GDM1 (cell line): ENCODE results near the gene LYSMD2.
"Not testable (repeated sequence)": the region's sequence is repeated elsewhere in the genome, so short reads cannot be mapped to it uniquely, and the experiment has no call there.

Source experiments
- DNase-seq: peaks from one replicate; lab custom pipeline; 2025; lab: John Stamatoyannopoulos, UW

LYSMD2 gene, protein sequence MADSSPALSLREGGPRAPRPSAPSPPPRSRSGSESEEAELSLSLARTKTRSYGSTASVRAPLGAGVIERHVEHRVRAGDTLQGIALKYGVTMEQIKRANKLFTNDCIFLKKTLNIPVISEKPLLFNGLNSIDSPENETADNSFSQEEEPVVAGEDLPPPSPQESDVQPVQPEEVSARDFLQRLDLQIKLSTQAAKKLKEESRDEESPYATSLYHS

DNA sequence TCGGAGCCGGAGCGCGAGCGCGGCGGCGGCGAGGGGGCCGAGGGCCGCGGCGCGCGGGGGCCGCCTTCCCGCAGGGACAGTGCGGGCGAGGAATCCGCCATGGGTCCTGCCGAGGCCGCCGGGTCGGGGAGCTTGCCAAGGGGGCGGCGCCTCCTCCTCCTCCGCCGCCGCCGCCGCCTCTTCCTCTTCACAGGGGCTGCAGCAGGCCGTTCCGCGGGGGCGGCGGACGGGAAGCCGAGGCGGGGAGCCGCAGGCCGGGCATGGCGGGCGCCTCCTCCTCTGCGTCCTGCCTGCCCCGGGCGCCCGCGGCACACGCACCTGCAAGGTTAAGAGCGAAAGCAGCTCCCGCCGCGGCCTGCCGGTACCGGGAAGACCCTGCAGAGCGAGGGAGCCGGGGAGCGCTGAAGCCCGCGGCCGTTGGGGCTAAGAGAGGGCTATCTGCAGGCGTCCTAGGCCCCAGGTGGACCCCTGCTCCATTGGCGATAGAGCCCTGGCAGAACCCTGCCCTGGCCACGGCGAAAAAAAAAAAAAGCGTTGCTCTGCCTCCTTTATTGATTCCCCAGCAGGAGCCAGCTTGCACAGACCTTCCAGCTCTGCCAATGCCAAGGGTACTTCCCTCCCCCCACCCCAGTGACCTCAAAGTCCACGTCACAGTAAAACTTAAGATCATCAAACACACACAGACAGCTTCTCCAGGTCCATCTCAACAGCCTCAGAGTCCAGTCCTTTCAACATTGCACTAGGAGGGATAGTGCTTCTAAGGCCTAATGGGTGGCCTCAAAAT, at the start of gene LYSMD2:
Gene LYSMD2 (minus strand): TSS at position 134 of the 784 bp plus-strand sequence. CDS start 33 bp downstream, at position 101.
- peak; percentile 77 for DNase-seq

DNA sequence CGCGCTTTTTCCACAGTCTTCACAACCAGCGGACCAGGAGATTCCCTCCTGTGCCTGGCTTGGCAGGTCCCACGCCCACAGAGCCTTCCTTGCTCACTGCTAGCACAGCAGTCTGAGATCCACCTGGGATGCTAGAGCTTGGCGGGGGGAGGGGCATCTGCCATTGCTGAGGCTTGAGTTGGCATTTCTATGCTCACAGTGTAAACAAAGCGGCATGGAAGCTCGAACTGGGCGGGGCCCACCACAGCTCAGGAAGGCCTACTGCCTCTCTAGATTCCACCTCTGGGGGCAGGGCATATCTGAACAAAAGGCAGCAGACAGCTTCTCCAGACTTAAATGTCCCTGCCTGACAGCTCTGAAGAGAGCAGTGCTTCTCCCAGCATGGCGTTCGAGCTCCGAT, 49.7 kb upstream of the LYSMD2 start:
- DNase-seq, result not testable (repeated sequence)

DNA sequence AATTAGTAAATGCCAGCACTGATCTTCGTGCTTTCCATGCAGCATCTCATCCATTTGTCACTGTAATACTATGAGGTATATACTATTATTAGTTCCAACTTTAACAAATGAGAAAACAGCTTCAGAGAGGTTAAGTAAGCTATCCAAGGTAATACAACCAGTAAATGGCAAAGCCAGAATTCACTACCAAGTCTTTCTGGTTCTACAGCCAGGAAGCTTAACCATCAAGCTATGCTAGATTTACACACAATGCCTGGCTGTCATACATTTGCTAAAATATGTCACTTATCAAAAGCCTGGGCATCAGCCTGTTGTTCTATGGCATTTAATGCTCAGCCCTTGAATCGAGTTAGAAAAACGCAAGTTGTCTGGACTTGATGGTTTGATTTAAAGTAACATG, 46.5 kb upstream of the LYSMD2 start:
- DNase-seq, result no peak

DNA sequence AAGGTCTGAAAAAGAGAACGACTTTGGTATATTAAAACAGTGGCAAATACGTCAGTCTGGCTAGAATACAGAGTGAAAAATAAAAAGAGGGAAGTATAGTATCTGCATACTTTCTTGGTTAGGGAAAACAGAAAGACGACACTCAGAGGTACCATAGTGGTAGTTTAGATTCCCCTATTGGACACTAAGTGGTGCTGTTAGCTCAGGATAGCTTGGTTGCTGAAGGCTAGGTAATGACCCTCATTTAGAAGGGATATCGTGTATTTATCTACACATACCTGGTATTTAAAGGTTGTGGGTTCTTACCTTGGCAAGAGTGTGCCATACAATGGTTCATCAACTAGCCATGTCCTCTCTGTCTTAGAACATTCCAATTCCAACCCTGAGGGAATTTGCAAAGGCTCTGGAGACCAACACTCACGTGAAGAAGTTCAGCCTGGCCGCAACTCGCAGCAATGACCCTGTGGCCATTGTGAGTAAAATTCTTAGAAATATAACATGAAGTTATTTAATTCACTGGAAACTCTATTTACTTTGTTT, 45.0 kb upstream of the LYSMD2 start:
- DNase-seq, result peak; percentile 47

DNA sequence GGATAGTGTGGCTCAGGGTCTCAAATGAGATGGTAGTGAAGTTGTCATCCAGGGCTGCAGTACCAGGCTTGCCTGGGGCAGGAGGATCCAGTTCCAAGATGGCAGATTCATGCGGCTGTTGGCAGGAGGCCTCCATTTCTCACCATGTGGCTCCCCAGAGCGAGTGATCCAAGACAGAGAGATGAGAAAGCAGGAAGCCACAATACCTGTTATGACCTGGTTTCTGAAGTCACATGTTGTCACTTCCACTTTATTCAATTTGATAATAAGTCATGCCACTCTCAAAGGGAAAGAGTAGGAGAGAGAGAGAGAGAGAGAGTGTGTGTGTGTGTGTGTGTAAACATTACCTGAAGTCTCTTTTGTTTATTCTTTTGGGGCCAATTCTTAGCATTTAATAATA, 44.1 kb upstream of the LYSMD2 start:
- no peak for DNase-seq

DNA sequence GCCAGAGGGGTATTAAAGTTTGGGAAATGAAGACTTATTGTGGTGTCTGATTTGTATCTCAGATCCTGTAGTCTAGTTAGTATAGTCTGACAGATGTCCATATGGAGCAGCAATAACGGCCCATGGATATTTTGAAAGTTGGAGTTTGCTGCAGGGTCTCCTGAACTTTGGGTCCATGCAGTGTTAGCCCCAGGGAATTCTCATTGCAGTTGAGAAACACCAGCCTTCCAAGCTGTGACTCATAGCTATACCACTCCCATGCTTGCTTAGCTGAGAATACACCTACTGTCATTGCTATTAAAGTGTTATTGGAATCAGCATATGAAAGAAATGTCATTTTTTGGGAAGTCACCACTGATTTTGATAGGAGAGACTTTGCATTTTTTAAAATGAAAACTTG, 43.2 kb upstream of the LYSMD2 start:
- DNase-seq, result no peak

DNA sequence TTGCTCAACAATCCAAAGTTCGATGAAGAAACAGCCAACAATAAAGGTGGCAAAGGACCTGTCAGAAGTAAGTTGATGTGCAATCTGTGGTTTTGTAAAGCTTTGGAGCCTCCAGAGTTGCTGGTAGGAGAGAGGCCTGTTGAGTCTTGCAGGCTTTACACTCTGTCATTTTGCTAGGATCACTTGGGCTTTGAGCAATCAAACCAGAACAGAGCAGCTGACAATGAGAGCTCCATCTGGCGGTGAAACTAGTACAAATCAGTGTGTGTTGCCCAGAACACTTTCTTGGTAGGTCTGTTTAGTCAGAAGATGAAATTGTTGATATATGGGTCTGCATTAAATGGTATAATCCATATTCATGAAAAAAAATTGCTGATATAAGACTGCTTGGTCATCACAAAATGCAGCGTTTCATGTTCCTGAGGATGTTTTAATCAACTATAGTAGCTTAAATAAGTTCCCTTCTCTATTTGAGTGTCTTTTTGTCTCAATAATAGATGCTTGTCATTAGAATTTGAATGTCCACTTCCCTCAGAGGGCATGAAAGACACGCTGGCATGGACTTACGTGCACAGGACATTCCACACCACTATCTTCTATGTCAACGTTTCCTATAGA, 39.6 kb upstream of the LYSMD2 start:
- DNase-seq, result peak; percentile 58

DNA sequence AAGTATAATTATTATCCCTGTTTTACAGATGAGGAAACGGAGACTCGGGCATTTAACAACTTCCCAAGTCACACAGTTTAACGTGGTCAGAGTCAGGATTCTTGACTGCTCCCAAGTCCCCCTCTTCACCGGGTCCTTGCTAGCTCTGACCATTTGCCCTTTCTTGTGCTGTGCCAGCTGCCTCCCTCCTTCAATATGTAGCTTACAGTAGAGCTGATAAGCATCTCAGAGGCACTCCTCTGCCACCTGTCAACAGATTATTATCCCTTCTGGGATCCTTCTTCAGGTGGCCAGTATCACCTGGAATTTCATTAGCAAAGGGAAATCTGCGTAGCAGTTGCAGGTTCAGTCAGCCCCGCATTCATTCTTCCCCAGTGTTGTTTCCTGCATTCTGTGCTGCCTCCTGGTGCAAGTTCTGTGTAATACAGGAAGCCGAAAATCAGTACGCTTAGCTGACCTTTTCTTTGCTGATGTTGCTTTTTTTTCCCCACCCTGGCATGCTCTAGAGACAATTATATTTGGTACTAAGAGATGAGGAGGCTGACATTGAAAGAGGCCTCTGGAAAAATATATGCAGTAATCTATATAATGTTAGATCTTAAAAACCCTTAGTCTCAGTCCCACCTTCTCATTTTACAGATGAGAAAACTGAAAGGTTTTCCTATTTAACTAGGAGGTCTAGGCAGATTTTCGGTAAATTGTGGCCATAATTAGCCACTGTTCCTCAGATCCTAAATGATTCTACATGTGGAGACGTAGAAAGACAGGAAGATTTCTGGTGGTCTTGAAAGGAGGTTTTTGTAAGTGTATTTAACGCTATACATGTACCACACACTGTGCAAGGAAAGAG, 38.7 kb upstream of the LYSMD2 start:
- peak; percentile 25 for DNase-seq

DNA sequence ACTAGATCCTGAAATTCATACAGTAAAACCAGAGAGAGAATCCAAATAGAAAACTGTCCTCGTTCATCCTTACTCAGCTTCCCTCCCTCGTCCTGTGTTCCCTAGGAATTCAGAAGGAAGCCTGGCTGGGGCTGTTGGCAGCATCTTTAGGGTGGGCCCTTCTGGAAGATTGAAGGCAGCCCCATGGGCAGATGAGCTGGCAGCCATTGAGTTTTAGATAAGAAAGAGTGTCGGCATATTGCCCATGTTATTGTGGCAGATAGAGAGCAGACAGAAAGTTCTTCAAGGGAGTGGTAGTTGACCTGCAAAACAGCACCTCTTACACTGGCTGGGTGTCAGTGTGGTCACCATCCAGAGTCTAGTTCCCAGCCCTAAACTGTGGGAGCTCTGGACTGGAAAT, 37.5 kb upstream of the LYSMD2 start:
- DNase-seq, result no peak

DNA sequence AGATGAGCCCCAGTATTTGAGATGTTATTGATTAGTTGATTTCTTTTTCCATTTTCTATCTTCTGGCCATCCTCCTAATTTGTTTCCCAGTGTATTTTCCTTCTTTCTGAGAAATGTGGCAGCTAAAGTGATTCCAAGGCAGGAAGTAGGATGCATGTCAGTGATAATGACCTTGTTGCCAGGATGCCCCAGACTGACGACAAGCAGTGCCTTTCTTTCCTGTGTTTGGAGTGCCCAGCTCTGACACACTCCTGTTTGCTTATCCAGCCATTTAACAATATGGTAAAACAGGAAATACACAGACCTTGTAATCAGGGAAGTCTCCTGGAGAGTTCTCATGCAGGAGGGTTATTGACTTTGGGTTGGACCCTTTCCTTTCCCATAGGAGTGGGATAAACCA, 34.3 kb upstream of the LYSMD2 start:
- no peak for DNase-seq

DNA sequence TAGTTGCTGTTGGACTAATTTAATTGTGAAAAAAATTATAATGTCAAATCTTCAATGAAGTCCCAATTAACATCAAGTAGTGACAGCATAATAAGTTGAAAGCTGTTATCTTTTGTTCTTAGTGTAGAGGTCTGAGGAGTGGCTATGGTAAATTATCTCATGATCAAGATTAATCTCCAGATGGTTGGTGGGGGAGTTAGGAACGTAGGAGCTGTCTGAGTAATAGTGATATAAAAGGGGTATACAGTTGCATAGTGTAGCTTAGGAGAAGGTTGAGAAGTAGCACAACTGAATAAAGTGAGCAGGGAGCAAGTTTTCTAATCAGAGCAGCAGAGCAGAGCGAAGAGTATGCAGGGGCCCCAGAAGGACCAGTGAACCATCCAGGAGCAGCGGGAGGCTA, 33.4 kb upstream of the LYSMD2 start:
- no peak for DNase-seq

DNA sequence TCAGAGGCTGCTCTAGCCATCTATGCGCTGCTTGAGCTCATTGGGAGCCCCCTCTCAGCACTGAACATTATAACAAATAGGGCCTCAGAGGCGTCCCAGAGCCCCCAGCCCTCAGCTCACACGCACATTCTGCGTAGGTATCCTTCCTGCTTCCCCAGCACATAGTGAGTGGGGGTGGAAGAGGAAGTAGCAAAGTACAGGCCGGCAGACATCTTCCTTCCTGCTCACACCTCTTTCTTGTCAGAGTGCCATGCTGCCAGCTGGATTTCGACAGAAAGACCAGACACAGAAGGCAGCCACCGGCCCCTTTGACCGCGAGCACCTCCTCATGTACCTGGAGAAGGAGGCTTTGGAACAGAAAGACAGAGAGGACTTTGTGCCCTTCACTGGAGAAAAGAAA, 30.6 kb upstream of the LYSMD2 start:
- DNase-seq, result peak; percentile 20

DNA sequence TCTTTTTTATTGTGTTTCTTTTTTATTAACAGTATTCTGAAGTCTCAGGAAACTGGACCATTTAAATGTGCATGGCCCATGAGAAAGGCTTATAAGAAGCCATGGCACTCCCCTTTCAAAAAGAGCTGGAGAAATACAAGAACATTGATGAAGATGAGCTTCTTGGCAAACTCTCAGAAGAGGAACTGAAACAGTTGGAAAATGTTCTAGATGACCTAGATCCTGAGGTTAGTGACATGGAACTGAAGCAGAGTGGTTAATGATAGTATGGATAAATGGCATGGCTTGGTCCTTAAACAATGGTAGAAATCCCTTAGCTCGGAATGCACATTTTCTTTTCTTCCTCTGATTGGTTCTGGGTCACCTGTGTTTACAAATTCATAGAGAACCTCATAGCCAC, 28.9 kb upstream of the LYSMD2 start:
- no peak for DNase-seq

DNA sequence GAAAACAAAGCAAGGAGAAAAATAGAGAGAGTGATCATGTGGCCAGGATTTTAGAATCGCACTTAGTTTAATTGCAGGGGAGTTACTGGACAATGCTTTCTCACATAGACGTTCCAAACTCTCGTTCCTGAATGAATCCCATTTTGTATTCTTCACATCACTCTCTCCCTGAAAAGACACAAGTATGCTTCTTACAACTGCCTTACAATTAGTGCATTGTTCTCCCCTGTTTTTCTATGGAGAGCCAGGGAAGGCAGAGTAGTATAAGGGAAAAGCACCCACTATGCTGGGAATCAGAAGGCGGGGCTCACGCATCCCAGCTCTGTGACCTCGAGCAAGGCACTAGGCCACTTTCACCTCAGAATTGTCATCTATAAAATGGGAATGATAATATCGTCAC, 28.3 kb upstream of the LYSMD2 start:
- no peak for DNase-seq

DNA sequence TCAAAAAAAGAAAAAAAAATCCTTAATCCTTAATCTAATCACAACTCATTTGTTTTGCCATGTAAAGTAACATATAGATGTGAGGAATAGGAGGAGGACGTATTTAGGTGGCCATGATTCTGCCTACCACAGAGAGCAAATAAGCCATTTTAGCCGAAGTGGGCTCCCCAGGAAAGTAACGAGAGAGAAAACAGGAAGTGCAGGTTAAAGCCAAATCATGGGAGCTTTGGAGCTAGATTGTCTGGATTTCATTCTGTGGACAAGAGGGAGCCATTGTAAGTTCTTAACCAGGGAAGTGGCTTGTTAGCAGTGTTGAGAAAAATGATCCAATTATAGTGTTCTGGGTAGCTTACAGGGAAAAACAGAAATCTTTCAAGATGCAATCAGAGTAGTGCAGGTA, 23.4 kb upstream of the LYSMD2 start:
- no peak for DNase-seq

DNA sequence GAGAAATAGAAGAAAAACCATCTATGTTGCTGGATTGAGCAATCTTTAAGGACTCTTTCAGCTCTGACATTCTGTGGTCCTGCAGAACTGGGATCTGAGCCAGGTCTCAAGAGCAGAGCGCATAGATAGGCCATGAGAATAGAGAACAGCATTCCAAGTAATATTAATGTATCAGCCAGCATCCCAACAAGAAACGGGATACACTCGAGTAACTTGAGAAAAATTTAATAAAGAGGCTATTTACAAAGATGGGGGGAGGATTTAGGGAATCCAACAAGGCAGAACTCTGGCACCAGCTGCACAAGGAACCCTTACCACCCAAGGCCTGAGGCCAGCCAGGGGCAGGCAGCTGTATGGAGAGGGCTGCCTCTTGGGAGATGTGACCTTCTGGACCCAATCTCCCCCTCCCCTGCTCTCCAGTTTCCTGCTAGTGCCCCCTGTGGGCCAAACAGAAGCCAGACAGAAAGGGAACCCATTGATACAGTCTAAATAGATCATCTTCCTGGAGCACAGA, 22.2 kb upstream of the LYSMD2 start:
- DNase-seq, result no peak

DNA sequence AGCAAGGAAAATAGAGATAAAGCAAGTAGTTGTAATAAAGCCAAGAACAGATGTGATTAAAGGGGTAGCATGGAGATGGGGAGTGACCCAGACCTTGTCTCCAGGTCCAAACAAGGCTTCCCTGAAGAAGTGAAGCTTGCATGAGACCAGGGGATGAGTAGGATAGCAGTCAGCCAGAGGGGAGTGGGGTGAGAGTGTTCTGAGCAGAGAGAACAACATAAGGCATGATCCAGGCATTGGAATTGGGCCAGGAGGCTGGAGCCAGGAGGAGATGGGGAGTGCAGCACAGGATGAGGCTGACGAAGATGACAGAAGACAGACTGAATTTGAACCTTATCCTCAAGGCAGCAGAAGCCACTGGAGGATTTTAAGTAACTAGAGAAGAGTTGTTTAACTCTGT, 21.2 kb upstream of the LYSMD2 start:
- no peak for DNase-seq

DNA sequence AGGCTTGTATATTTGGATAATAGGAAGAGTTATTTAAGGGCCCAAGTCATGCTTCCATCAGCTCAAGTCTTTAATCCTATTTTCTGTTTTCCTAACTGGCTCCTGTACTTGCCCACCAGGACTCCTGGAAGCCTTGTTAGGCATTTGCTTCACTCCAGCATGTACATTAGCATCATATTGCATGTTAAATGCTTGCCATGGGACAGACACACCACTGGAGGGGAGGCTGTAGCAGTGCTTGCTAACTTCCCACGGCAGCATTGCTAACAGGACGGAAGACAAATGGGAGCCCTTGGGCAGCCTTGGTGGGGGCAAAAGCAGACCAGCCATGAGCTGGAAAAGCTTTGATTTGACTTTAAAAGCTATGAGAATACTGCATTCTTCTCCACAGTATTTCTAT, 20.0 kb upstream of the LYSMD2 start:
- DNase-seq, result no peak

DNA sequence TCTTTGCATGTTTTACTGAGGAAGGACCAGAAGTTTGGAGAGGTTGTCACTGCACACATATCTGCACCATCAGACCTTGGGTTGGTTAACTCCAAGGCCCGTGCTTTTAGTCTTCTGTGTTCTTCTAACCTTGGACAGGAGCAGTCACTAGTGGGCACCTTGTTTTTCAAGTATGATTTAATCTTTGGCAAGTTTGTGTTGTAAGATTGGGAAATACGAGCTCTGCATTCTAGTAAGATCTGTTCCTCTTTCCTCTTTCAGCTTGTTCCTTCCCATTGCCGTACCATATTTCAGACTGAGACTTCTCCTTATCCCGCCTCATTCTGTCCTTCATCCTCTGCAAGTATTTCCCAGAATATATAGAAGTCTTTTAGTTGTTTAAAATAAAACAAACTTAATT, 19.0 kb upstream of the LYSMD2 start:
- DNase-seq, result no peak

DNA sequence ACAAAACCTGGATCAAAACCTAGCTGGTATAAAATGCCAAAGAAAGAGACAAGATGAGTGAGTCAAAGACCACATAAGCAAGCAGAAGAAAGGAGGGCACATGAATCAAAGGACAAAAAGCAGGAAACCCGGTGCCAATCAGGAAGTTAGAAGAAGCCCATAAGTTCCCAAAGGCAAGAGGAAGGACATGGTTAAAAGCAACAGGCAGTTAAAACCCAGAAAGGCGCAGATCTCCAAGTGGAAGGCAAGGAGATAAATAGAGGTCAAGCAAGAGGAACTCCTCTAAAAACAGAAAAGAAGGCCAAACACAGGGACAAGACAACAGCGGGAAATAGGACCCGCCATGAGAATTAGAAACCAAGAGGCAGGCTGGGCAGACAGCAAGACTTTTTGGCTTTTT, 18.3 kb upstream of the LYSMD2 start:
- peak; percentile 26 for DNase-seq

DNA sequence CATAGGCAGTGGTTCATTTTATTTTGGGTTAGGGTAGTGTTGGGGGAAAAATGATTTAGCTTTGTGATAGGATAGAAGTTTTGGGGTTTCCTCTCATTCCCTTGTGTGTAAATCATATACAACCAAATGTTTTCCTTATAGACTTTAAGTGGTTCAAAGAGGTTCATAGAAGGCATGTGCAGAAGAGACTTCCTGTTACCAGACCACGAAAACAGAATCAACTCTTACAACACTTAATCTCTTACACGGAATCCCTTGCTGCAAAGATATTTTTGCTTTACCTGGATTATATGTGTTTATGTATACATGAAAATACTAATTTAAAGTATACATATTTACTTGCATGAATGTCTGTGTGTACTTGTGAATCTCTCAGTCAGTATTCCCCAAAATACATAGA, 16.8 kb upstream of the LYSMD2 start:
- no peak for DNase-seq

DNA sequence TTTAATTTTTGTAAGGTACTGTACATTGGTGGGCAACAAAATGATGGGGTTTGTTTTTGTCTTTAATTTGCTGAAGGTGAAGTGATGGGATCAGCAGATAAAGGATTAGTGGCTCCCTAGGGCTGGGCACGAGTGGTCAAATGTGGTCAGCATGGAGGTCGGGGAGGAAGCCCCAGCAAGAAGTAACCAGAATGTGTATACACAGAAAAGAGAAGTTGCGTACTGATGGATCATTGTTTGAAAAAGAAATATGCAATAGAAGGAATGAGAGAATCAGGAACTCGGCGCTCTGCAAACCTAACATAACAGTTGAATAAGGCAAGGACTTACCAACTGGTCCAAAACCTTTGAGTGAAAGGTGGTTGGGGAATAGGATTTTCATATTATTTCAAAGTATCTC, 15.4 kb upstream of the LYSMD2 start:
- no peak for DNase-seq
